ENCODE measurements around the gene TENM4. TPM values are rescaled to one million over a fixed set of nuclear protein-coding genes. Genes with fewer than 3 reads are reported as not detected.

TENM4 gene
- polyA plus RNA-seq, 1 donor = 9.0 TPM

- no peak for DNase-seq
Measured at GRCh38 chr11:79081471-79082031, 359.3 kb downstream of the TENM4 start.

- no peak for DNase-seq
Measured at GRCh38 chr11:79080551-79080950, 360.3 kb downstream of the TENM4 start.

GRCh38 chr11:79078999-79079398 is 361.8 kb downstream of the TENM4 start:
- no peak for DNase-seq

GRCh38 chr11:79078456-79078855 is 362.4 kb downstream of the TENM4 start:
- DNase-seq = no peak

- no peak for DNase-seq
Measured at GRCh38 chr11:79077702-79078330, 363.0 kb downstream of the TENM4 start.

- no peak for DNase-seq
Measured at GRCh38 chr11:79076526-79077115, 364.2 kb downstream of the TENM4 start.

- no peak for DNase-seq
Measured at GRCh38 chr11:79074547-79074946, 366.3 kb downstream of the TENM4 start.

GRCh38 chr11:79071190-79071589 is 369.6 kb downstream of the TENM4 start:
- DNase-seq = no peak

GRCh38 chr11:79070518-79070917 is 370.3 kb downstream of the TENM4 start:
- no peak for DNase-seq

GRCh38 chr11:79069504-79069903 is 371.3 kb downstream of the TENM4 start:
- DNase-seq = no peak

GRCh38 chr11:79068356-79068755 is 372.5 kb downstream of the TENM4 start:
- no peak for DNase-seq

- no peak for DNase-seq
Measured at GRCh38 chr11:79067352-79067679, 373.5 kb downstream of the TENM4 start.

- no peak for DNase-seq
Measured at GRCh38 chr11:79066456-79067351, 374.1 kb downstream of the TENM4 start.

GRCh38 chr11:79062814-79063762 is 377.7 kb downstream of the TENM4 start:
- DNase-seq = no peak

GRCh38 chr11:79060081-79060953 is 380.5 kb downstream of the TENM4 start:
- no peak for DNase-seq

- no peak for DNase-seq
Measured at GRCh38 chr11:79059141-79059540, 381.7 kb downstream of the TENM4 start.

- DNase-seq = no peak
Measured at GRCh38 chr11:79055856-79056631, 384.8 kb downstream of the TENM4 start.

- no peak for DNase-seq
Measured at GRCh38 chr11:79054636-79055035, 386.2 kb downstream of the TENM4 start.

- no peak for DNase-seq
Measured at GRCh38 chr11:79052544-79052943, 388.3 kb downstream of the TENM4 start.

GRCh38 chr11:79050786-79051185 is 390.0 kb downstream of the TENM4 start:
- DNase-seq = peak; percentile 74
